PC-9 (cell line): Measurements from ENCODE around the gene NUDT22.

Experiments
- EZH2 ChIP-seq: fragments of 200-600 bp; sonication (generic); IDR thresholded peaks from 2 replicates; pipeline ENCODE4 v1.8.0; 2017; ENCODE audit warnings: antibody characterized with exemption, low read depth
- TF ChIP-seq, protein P1 (sequence below): fragments of 200-600 bp; sonication (generic); conservative IDR thresholded peaks from 2 replicates; pipeline ENCODE4 v1.6.1; 2017; ENCODE audit warnings: mixed run types, antibody characterized with exemption, mild to moderate bottlenecking, moderate library complexity

DNA sequence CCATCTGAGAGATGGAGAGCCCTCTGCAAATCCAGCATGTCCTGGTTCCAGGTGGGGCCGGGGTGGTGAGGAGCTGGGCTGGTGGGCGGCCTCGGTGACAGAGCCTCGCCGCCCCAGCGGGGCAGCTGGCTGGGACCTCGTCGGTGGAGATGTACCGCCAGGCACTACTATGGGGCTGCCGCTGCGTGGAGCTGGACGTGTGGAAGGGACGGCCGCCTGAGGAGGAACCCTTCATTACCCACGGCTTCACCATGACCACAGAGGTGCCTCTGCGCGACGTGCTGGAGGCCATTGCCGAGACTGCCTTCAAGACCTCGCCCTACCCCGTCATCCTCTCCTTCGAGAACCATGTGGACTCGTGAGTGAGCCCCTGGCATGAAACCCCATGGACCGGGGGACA, 32.3 kb downstream of the NUDT22 start:
- TF ChIP-seq, protein P1, sequence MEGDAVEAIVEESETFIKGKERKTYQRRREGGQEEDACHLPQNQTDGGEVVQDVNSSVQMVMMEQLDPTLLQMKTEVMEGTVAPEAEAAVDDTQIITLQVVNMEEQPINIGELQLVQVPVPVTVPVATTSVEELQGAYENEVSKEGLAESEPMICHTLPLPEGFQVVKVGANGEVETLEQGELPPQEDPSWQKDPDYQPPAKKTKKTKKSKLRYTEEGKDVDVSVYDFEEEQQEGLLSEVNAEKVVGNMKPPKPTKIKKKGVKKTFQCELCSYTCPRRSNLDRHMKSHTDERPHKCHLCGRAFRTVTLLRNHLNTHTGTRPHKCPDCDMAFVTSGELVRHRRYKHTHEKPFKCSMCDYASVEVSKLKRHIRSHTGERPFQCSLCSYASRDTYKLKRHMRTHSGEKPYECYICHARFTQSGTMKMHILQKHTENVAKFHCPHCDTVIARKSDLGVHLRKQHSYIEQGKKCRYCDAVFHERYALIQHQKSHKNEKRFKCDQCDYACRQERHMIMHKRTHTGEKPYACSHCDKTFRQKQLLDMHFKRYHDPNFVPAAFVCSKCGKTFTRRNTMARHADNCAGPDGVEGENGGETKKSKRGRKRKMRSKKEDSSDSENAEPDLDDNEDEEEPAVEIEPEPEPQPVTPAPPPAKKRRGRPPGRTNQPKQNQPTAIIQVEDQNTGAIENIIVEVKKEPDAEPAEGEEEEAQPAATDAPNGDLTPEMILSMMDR: no peak
- no peak for TF ChIP-seq EZH2
